ENCODE measurements around the gene ZBTB25.

The ZBTB25 gene

DNA sequence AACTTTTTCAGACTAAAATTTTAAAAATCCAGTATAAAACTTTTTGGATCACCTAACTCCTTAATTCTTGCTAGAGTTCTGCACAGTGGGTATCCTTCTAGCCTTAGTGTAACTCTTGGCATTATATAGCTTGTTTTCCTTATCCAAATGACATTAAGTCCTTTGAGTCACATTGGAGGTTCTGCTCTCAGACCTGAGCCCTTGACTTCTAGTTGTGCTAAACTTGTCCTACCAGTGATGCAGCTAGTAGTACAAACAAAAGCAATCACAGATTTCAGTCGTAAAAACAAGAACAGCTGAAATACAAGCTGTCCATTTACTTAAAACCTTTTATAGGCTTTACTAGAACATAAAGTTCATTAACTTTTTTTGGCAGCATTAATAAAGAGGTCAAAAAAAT lies 11.4 kb upstream of the ZBTB25 start:
- DNase-seq = no peak

DNA sequence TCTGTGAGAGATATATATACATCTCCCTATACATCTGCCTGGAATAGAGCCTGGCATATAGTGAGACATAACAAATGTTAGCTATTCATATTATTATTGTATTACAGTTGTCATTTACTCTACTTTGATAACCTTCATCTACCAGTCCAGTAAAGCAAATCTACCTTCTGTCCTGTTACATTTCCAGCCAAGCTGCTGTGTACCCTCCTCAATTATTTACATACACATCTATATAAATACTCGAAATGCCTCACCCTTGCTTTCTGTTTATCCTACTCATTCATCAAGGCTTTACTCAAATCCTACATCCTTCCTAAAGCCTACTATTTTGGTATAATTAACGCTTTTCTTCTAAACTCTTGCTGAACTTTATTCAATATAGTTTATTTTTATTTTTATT lies 9.6 kb upstream of the ZBTB25 start:
- DNase-seq = no peak

DNA sequence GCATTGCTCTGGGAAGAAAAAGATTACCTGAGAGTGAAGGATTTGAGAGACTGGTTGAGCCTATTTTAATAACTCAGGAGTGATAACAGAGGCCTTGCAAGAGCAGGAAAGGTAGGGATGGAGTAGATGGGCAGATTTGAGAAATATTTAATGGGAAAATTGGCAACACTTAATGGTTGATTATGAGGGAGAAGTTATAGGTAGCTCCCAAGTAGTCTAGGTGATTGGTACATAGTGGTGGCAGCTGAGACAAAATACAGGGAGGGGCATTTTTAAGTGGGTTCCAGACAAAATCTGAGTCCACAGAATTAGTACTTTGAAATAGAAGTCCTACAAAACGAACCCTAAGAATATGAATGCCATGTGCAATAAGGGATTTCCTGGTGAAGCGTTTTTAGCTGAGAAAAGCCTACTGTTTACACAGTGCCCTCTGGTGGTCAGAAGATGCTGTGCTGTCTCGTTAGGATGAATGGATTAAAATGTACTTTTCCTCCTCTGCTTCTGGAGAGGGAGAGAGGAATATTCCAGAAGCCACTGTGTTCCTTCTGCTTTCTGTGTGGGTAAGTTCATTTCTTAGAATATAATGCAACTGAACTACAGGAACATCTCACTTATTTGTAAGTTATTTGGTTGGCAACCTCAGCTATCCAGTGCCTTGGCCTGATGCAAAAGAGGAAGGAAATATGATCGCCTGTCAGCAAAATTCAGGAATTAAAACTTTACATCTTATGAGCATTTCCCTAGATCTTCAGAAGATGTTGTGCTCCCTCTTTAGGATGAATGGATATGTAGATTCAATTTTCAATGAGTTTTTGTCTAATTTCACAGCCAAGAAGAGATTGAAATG lies 7.4 kb upstream of the ZBTB25 start:
- DNase-seq = peak; percentile 3

DNA sequence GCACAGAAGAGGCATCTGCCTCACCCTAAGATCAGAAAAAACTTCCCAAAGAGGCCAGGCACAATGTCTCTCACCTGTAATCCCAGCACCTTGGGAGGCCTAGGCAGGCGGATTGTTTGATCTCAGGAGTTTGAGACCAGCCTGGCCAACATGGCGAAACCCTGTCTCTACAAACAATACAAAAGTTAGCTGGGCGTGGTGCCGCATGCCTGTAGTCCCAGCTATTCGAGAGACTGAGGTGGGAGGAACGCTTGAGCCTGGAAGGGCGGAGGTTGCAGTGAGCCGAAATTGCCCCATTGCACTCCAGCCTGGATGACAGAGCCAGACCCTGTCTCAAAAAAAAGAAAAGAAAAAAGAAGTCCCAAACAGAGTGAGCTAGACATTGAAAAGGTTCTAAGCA lies 5.4 kb upstream of the ZBTB25 start:
- no peak for DNase-seq

DNA sequence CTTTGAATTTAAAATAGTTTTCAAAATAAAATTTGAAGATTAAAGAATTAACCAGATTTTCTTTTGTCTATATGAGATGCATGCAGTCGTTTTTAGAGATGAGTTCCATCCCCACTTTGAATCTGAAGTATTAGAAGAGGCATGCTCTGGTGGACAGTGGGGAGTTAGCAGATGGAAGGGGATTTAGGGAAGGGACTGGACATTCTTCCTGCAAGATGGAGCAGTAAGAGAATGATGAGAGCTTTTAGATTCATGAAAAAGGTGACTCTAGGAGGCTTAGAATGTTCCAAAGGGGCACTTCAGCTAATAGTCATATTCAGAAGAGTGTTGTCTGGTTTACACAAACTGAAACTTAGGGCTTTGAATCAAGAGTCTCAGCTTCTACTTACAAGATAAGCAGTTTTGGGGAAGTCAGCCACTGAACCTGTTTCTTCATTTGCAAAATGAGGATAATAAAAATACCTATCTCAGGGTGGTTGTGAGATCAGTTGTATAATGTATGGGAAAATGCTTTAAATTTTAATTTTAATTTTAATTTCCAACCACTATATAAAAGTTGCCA lies 4.7 kb upstream of the ZBTB25 start:
- no peak for DNase-seq

DNA sequence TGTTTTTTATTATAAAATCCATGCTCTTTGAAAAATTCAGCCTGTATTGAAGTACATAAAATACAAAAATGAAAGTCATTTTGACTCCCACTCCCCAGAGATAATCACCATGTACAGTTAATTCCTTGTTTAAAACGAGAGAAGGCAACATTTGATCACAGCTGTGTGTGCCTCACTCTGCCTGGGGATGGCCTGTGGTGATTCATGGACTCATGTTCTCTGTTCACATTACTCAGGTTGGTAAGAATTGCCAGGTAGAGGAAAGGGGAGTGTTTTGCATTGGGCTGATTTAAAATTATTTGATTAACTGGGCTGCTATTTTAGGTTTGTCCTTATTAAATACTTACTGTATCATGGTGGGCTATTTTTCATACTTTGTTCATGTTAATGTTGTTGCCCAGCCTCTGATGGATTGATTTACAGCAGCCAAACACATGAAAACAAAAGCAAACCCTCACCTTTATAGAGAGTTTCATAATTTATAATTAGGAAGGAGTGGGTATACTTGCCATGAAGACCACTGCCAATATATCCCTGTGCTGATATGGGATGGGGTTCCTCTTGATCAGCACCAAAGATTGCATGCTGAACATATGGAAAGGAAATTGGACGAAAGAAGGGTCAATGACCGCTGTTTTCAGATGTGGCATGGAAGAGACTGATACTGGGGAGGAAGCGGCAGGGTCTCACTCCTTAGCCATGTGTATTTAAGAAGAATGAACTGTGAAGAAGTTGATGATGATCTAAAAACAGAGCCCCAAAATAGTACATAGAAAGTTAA lies 3.9 kb upstream of the ZBTB25 start:
- no peak for DNase-seq

DNA sequence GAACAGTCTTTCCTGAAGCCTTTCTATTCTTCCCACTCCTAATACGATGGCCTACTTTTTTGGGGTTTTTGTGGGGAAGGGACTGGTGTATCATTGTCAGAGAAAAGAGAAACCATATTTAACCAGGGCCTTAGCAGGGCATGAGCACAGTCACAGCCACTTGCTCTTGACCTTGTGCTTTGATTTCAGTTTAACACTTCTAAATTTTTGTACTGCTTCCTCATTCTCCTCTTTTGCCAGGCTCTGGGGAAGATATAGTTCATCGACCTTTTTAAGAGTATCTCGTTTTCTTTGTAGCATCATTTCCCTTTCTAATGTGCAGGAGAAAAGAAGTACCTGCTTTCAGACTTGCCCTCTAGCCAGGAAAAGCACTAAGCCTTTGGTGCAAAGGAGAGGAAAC lies 3.1 kb upstream of the ZBTB25 start:
- no peak for DNase-seq

DNA sequence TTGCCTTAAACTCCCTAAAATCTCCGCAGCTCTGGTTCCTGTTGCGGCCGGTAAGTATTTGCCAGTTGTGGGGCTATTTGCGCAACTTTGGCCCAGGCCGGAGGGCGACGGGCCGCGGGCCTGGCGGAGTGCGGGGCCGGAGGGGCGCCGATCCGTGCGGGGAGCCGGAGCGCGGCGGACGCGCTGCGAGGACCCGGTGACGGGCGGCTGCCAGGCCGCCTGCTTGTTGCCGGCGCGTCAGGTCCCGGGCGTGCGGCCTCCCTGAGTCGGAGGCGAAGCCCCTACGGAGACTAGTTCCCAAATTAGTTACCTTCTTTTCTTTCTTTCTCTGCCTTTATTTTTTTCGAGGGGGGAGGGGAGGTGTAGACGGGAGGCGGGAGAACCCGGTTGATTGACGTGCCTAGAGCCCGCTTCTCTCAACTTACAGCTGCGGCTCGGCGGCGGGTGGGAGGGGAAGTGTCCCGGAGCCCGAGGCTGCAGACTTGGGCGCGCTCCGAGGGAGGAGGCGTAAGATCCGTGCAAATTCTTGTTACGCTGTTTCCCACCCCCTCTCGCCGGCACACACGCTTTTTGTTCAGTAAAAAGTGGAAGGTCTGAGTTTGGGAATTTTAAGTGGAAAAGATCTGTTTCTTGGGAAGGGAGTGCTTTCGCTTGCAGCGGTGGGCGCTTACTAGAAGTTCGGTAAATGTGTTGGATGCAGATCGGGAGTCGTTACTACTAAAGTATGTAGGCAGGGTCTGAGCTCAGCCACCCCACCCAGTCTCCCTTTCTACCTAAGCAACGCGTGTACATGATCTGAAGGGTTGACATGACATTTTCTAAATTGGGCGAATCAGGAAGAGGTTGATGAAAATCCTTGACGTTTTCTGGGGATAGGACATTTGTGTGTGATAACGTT lies 1.5 kb upstream of the ZBTB25 start:
- peak; percentile 20 for DNase-seq

DNA sequence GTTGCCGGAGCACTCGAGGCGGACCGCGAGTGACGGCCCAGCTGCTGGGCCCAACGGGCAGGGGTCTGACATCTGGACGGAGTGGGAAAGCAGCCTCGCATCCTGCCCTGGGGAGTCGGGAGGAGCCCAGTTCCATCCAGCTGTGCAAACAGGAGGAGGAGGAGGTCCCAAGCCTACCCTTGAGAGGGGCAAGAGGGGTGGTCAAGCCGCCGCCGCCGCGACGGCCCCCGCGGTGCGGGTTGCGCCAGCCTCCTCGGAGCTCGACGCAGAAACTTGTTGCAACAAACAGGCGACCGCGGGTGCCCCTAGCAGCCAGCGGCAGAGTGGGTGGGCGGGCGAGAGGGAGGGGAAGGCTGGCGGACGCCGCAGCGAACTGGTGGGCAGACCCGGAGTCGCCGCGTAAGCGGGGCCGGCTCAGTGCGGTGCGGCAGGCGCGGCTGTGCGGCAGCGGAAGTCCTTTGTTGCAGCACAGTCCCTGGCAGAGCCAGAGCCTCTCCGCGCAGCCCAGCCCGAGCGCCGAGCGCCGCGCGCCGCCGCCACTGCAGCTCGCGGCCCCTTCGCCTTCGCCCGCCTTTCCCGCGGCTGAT lies 765 bp upstream of the ZBTB25 start, which contains the start of gene ZBTB1:
Gene ZBTB1, plus strand, starts transcription at position 461 of the 587 bp plus-strand sequence. CDS start 16,735 bp downstream, outside the sequence.
- peak; percentile 14 for DNase-seq

DNA sequence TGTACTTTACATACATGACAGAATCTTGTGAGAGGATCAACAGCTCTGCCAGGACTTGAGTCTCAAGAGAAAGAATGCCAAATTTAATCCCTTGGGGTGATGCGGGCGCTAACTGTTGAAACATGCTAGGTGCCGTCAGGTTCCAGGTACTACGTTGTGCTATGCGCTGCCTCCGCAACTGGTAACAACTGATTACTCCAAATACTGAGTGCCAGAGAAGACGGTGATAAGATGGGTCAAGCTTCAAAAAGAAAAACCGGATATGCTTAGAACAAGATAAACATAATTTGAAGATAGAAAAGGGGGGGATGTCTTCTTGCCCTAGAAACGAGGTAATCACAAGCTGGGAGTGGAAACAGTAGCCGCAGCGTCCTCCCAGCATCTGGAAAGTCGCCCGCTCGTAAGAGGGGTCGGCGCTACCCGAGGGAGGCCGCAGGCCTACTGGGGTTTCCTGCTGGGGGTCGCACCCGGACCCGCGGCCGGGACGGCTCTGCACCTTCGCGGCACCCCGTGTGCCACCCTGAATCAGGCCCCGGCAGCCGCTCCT lies 678 bp downstream of the ZBTB25 start:
- peak; percentile 16 for DNase-seq

DNA sequence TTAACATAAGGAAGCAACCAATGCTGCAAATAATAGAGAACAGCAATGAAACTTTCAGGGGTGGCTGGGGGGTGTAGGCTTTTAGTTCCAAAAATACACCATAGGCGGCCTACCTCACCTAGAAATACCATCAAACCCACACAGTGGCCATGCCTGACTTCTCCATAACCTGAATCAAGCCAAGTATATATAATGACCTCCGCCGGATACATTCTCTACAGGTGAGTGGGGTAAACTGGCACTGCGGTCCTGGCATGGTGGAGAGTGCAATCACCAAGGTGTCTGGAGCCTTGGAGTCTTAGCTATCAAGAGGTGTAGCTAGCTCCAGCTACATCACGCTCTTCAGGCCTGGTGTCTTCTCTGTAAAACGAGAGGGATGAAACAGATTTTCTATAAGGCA lies 1.2 kb downstream of the ZBTB25 start:
- DNase-seq = no peak

DNA sequence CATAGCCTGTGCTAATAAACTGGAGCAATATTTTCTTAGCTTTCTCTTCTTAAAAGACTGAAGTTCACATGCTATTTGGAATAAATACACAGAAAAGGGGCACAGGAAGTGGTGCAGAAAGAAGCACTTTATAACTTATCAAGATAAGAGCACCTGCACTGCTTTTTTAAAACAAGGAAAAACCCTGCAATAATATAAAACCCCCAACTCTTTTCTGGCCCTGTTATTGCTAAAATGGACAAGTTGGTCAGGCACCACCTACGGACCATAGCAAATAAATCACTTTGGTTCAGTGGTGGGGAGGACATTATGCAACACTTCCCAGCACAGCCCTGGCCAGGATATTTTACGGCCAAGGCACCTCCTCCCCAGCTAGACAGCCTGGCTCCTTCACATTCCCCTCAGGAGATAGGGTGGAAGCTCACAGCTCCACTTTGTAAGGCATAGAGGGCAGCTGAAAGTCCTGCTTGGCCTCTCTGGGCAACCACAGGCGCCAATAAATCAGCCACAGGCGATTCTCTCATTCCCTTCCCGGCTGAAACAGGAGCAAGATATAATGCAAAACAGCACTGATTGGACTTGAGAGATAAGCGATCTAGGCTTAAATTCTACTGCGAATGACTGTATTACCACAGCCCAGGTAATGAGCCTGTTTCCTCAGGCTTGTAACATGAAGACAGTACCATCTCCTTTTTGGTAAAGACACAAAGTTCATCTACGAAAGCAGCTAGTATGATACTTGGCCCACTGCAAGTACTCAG lies 2.0 kb downstream of the ZBTB25 start:
- DNase-seq = no peak

DNA sequence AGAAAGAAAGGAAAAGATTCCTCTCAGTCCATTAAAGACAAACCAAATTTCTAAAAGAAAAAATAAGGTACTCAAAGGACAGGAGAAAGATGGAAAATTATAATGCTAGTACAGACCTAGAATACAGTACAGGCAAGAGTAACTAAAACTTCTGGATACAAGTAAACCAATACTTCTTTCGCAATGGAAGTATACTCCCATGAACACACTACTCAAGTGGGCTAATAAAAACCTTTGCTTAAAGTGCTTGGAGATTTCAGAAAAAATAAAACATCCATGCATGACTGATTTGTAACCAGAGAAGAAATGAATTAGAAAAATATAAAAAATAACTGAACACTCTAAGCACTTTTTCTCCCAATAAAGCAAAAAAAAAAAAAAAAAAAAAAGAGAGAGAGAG lies 3.5 kb downstream of the ZBTB25 start:
- no peak for DNase-seq

DNA sequence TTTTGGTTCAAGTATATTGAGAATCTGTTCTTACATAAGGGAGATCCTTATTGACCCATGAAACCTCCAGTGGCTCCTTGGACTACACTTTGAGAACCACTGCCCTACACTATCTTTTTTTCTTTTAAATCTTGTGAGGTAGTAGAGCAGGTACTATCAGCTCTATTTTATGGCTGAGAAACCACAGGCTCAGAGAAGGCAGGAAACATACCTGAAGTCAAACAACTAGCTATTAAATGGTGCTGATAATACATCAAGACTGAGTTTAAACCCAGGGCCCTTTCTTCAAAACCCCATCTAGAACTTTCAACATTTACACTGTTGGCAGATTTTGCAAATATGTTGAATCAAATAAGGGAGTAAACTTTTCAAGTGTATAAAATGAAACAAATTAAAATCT lies 6.9 kb downstream of the ZBTB25 start:
- DNase-seq = no peak

DNA sequence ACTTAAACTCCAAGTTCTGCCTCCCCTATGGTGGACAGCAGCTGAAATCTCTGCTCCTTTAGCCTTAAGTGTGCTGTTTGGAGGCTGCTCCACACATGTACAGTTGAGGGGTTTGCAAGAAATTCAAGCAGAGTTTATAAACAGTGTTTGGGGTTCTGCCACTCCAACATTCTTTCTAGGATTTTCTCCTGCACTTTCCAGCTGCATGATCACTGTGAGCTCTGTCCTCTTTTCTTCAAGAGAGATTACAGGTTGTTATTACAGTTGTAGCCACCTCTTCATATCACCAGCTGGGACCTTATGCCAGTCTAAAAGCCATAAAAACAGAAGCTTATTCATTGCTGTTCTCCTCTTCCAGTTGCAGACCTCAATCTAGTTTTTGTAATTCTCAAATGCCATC lies 8.4 kb downstream of the ZBTB25 start:
- no peak for DNase-seq

DNA sequence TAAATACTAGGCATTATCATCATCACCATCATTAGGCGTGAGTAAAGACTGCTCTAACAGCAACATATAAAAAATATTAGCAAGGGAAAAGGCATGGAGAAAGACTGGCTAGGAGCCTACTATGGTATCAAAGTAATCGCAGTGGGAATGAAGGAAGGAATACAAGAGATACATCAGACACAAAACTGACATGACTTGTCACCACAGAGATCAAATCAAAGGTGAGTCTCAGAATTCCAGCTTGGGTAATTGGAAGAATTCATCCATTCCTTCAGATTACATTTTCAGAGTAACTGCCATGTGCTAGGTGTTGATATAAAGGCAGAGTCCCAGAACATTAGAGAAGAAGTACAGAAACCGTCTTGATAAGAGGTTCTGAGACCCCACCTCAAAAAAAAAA lies 10.2 kb downstream of the ZBTB25 start:
- DNase-seq = no peak

DNA sequence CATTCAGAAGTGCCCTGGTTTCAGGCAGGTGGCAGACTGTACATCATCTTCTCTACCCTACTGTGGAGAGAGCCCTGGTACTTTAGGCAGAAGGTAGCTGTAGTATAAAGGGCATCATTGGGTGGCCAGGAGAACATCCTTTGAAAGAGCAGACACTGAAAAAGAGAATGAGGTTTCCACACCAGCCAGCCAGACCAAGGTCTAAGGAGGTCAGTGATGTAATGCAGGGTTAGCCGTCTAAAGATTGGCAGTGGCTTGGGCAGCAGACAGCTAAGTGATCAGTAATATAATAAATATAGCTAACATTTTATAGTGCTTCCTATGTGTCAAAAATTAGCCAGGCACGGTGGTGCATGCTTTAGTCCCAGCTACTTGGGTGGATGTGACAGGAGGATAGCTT lies 12.0 kb downstream of the ZBTB25 start:
- no peak for DNase-seq

DNA sequence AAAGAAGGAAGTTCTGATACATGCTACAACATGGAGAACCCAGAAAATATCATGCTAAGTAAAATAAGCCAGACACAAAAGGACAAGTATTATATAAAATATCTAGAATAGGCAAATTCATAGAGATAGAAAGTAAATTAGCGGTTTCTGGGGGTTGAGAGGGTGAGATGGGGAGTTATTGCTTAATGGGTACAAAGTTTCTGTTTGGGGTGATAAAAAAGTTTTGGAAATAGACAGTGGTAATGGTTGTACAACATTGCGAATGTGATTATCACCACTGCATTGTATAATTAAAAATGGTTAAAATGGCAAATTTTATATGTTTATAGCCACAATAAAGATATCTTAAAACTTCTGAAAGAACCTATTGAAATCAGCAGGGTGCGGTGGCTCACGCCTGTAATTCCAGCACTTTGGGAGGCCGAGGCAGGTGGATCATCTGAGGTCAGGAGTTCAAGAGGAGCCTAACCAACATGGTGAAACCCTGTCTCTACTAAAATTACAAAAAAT lies 15.0 kb downstream of the ZBTB25 start:
- DNase-seq = no peak

DNA sequence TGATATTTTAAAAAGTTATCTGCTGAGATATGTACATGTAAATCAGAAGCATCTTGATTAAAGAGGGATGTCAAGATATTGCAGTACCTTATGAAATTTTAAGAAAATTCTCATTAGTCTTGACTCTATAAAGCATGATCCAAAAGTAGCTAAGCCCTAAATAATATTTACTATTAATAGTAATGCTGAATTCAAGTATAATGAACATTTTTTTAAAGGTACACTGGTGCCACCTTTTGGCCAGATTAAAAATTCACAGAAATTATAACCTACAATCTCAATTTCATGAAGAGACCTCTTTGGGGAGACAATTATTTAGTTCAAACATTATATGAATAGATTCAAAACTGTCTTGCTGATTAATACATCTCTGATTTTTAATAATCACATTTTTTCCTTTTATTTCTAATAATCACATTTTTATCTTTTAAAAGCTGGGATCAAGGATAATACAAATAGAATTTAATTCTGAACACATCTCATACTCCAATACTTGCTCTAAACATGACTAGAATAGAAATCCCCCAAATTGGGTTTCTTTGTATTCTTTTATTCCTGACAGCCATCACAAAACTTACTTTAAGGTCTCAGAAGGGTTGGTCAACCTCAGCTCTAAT lies 24.9 kb downstream of the ZBTB25 start:
- DNase-seq = no peak

DNA sequence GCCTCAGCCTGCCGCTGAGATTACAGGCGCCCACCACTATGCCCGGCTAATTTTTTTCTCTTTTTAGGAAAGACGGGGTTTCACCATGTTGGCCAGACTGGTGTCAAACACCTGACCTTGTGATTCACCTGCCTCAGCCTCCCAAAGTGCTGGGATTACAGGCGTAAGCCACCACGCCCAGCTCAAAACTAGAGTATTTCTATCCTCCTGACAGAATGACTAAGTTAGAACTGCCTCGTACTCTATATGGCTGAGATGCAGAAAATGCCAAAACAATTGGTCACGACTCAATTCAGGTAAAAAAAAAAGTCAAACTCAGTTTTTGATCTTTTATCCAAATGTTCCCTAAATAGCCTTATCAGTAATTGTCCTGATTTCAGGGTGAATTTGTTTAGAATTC lies 27.2 kb downstream of the ZBTB25 start:
- no peak for DNase-seq

Data from NCI-H2029 treated with DMSO at 0.1 percent for 48 hours (cell line).